PC-9 (cell line): ENCODE measurements around the gene PRKD3.

Source experiments
- EZH2 ChIP-seq: fragments of 200-600 bp; sonication (generic); IDR thresholded peaks from 2 replicates; pipeline ENCODE4 v1.8.0; 2017; ENCODE audit warnings: antibody characterized with exemption, low read depth
- TF ChIP-seq, protein P1 (sequence below): fragments of 200-600 bp; sonication (generic); conservative IDR thresholded peaks from 2 replicates; pipeline ENCODE4 v1.6.1; 2017; ENCODE audit warnings: mixed run types, antibody characterized with exemption, mild to moderate bottlenecking, moderate library complexity

- TF ChIP-seq, protein P1, sequence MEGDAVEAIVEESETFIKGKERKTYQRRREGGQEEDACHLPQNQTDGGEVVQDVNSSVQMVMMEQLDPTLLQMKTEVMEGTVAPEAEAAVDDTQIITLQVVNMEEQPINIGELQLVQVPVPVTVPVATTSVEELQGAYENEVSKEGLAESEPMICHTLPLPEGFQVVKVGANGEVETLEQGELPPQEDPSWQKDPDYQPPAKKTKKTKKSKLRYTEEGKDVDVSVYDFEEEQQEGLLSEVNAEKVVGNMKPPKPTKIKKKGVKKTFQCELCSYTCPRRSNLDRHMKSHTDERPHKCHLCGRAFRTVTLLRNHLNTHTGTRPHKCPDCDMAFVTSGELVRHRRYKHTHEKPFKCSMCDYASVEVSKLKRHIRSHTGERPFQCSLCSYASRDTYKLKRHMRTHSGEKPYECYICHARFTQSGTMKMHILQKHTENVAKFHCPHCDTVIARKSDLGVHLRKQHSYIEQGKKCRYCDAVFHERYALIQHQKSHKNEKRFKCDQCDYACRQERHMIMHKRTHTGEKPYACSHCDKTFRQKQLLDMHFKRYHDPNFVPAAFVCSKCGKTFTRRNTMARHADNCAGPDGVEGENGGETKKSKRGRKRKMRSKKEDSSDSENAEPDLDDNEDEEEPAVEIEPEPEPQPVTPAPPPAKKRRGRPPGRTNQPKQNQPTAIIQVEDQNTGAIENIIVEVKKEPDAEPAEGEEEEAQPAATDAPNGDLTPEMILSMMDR, result no peak
- no peak for TF ChIP-seq EZH2
These were observed 7.9 kb upstream of the PRKD3 start for GRCh38 chr2:37332560-37332959.
